Neural crest cell (in vitro differentiated cells): Measurements from ENCODE around the gene MLN. TPM values are rescaled to one million over a fixed set of nuclear protein-coding genes. Genes with fewer than 3 reads are reported as not detected.
"Not testable (repeated sequence)": the region's sequence is repeated elsewhere in the genome, so short reads cannot be mapped to it uniquely, and the experiment has no call there.

ENCODE experiments used
- DNase-seq: peaks from one replicate; pipeline ENCODE4 v3.0.0; 2021; ENCODE audit warnings: low read depth, mixed read lengths, low spot score
- H3K27ac Mint-ChIP-seq: one replicate; pipeline ENCODE4 v1.8.0; 2021; ENCODE audit warnings: mild to moderate bottlenecking, mixed read lengths; ENCODE audit not compliant: unreplicated experiment
- H3K27me3 Mint-ChIP-seq: 2 replicates; pipeline ENCODE4 v1.8.0; 2021; ENCODE audit warnings: low read depth, mild to moderate bottlenecking, mixed read lengths
- H3K36me3 Mint-ChIP-seq: 2 replicates; pipeline ENCODE4 v1.8.0; 2021; ENCODE audit warnings: low read depth, mild to moderate bottlenecking, mixed read lengths
- H3K4me1 Mint-ChIP-seq: 2 replicates; pipeline ENCODE4 v1.8.0; 2021; ENCODE audit warnings: mixed read lengths
- H3K4me3 Mint-ChIP-seq: one replicate; pipeline ENCODE4 v1.8.0; 2021; ENCODE audit warnings: mild to moderate bottlenecking, mixed read lengths
- H3K9me3 Mint-ChIP-seq: 2 replicates; pipeline ENCODE4 v1.8.0; 2021; ENCODE audit warnings: mixed read lengths
- CTCF ChIP-seq: fragments of 200-600 bp; sonication (generic); conservative IDR thresholded peaks from 2 replicates; pipeline ENCODE4 v1.5.0; 2021; ENCODE audit warnings: antibody characterized with exemption, mild to moderate bottlenecking
- total RNA-seq: library from RNA; stranded (reverse); gene quantifications from 2 replicates; pipeline ENCODE4 v1.2.1, GENCODE V29; 2021

Gene MLN
- total RNA-seq, 1 donor from 2014 or later, result not detected

GRCh38 chr6:33833599-33833998 lies 29.8 kb upstream of the MLN start:
- Mint-ChIP-seq H3K4me3 (no peak overlapping the region), H3K9me3 (no peaks in the 10 kb centered on the region), H3K4me1 (peaks cover 16% of the 10 kb centered on the region), H3K27me3 (peaks cover 6% of the 10 kb centered on the region), H3K27ac (no peak overlapping the region), H3K36me3 (no peaks in the 10 kb centered on the region)
- TF ChIP-seq CTCF, result no peak
- DNase-seq, result no peak

- H3K4me3 Mint-ChIP-seq, H3K27ac Mint-ChIP-seq, DNase-seq, H3K36me3 Mint-ChIP-seq, H3K9me3 Mint-ChIP-seq: not testable (repeated sequence)
- Mint-ChIP-seq H3K4me1 (peaks cover 15% of the 10 kb centered on the region), H3K27me3 (peaks cover 10% of the 10 kb centered on the region)
These were observed 29.0 kb upstream of the MLN start for GRCh38 chr6:33832831-33833230.

DNA sequence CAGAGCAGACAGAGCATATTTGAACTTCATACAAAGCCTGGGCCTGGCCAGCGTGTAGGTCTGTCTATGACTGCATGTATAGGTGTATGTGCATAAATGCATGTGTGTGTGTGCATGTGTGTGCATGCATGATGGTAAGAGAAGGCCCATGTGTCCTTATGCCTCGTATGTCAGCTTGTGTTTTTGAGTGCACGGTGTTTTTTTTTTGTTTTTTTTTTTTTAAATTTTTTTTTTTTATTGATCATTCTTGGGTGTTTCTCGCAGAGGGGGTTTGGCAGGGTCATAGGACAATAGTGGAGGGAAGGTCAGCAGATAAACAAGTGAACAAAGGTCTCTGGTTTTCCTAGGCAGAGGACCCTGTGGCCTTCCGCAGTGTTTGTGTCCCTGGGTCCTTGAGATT lies 27.9 kb upstream of the MLN start:
- Mint-ChIP-seq H3K27me3 (peaks cover 10% of the 10 kb centered on the region), H3K4me1 (peaks cover 15% of the 10 kb centered on the region)
- DNase-seq, H3K4me3 Mint-ChIP-seq, H3K36me3 Mint-ChIP-seq, H3K27ac Mint-ChIP-seq, H3K9me3 Mint-ChIP-seq: not testable (repeated sequence)

GRCh38 chr6:33830635-33831240 lies 26.9 kb upstream of the MLN start:
- Mint-ChIP-seq H3K36me3 (no peaks in the 10 kb centered on the region), H3K4me3 (no peak overlapping the region), H3K27me3 (peaks cover 10% of the 10 kb centered on the region), H3K9me3 (no peaks in the 10 kb centered on the region), H3K4me1 (peaks cover 15% of the 10 kb centered on the region), H3K27ac (no peak overlapping the region)
- no peak for DNase-seq
- no peak for TF ChIP-seq CTCF

- H3K36me3 Mint-ChIP-seq, result no peaks in the 10 kb centered on the region
- no peak overlapping the region for H3K27ac Mint-ChIP-seq
- H3K4me3 Mint-ChIP-seq, result no peak overlapping the region
- peaks cover 28% of the 10 kb centered on the region for H3K4me1 Mint-ChIP-seq
- H3K27me3 Mint-ChIP-seq, result peaks cover 10% of the 10 kb centered on the region
- H3K9me3 Mint-ChIP-seq, result no peaks in the 10 kb centered on the region
- DNase-seq, result no peak
- TF ChIP-seq CTCF, result no peak
These were observed 25.2 kb upstream of the MLN start for GRCh38 chr6:33828764-33829731.

GRCh38 chr6:33828452-33828763 lies 24.6 kb upstream of the MLN start:
- H3K36me3 Mint-ChIP-seq, result no peaks in the 10 kb centered on the region
- no peak for TF ChIP-seq CTCF
- H3K4me3 Mint-ChIP-seq, result no peak overlapping the region
- H3K9me3 Mint-ChIP-seq, result no peaks in the 10 kb centered on the region
- H3K27ac Mint-ChIP-seq, result no peak overlapping the region
- DNase-seq, result no peak
- H3K4me1 Mint-ChIP-seq, result peaks cover 28% of the 10 kb centered on the region
- peaks cover 10% of the 10 kb centered on the region for H3K27me3 Mint-ChIP-seq
